ENCODE data around the gene LDLRAD4.

Gene LDLRAD4

GRCh38 chr18:13500869-13501542 is 282.4 kb downstream of the LDLRAD4 start:
- DNase-seq, result peak; percentile 60

- DNase-seq, result no peak
These were observed 283.0 kb downstream of the LDLRAD4 start for GRCh38 chr18:13501543-13501887.

GRCh38 chr18:13501891-13502290 is 283.3 kb downstream of the LDLRAD4 start:
- DNase-seq, result no peak

- no peak for DNase-seq
These were observed 284.0 kb downstream of the LDLRAD4 start for GRCh38 chr18:13502585-13502984.

GRCh38 chr18:13503836-13504235 is 285.3 kb downstream of the LDLRAD4 start:
- no peak for DNase-seq

- DNase-seq, result no peak
These were observed 287.3 kb downstream of the LDLRAD4 start for GRCh38 chr18:13505780-13506345.

GRCh38 chr18:13510594-13510993 is 292.0 kb downstream of the LDLRAD4 start:
- no peak for DNase-seq

- no peak for DNase-seq
These were observed 293.5 kb downstream of the LDLRAD4 start for GRCh38 chr18:13511961-13512577.

GRCh38 chr18:13513021-13513420 is 294.5 kb downstream of the LDLRAD4 start:
- DNase-seq, result no peak

GRCh38 chr18:13513481-13513880 is 294.9 kb downstream of the LDLRAD4 start:
- DNase-seq, result no peak

GRCh38 chr18:13514558-13514957 is 296.0 kb downstream of the LDLRAD4 start:
- no peak for DNase-seq

- DNase-seq, result no peak
These were observed 298.3 kb downstream of the LDLRAD4 start for GRCh38 chr18:13516855-13517254.

GRCh38 chr18:13517369-13517768 is 298.8 kb downstream of the LDLRAD4 start:
- no peak for DNase-seq

- no peak for DNase-seq
These were observed 299.8 kb downstream of the LDLRAD4 start for GRCh38 chr18:13518382-13518781.

GRCh38 chr18:13520306-13520705 is 301.7 kb downstream of the LDLRAD4 start:
- no peak for DNase-seq

- no peak for DNase-seq
These were observed 302.2 kb downstream of the LDLRAD4 start for GRCh38 chr18:13520741-13521140.

GRCh38 chr18:13521418-13521817 is 302.9 kb downstream of the LDLRAD4 start:
- no peak for DNase-seq

GRCh38 chr18:13522256-13522655 is 303.7 kb downstream of the LDLRAD4 start:
- no peak for DNase-seq

- DNase-seq, result no peak
These were observed 304.5 kb downstream of the LDLRAD4 start for GRCh38 chr18:13522861-13523660.

- no peak for DNase-seq
These were observed 305.5 kb downstream of the LDLRAD4 start for GRCh38 chr18:13524054-13524453.

- DNase-seq, result no peak
These were observed 306.3 kb downstream of the LDLRAD4 start for GRCh38 chr18:13524811-13525210.

GRCh38 chr18:13525381-13526029 is 306.9 kb downstream of the LDLRAD4 start:
- no peak for DNase-seq

GRCh38 chr18:13526519-13526918 is 308.0 kb downstream of the LDLRAD4 start:
- DNase-seq, result no peak

Measured in NCI-H1694 (cell line).